ENCODE measurements around the gene THBS3. TPM values are rescaled to one million over a fixed set of nuclear protein-coding genes. Genes with fewer than 3 reads are reported as not detected.
"Not testable (repeated sequence)": the region's sequence is repeated elsewhere in the genome, so short reads cannot be mapped to it uniquely, and the experiment has no call there.

THBS3 gene
- total and polyA plus RNA-seq, 8 donors, result 30.6 to 51.0 (median 42.8) TPM

DNA sequence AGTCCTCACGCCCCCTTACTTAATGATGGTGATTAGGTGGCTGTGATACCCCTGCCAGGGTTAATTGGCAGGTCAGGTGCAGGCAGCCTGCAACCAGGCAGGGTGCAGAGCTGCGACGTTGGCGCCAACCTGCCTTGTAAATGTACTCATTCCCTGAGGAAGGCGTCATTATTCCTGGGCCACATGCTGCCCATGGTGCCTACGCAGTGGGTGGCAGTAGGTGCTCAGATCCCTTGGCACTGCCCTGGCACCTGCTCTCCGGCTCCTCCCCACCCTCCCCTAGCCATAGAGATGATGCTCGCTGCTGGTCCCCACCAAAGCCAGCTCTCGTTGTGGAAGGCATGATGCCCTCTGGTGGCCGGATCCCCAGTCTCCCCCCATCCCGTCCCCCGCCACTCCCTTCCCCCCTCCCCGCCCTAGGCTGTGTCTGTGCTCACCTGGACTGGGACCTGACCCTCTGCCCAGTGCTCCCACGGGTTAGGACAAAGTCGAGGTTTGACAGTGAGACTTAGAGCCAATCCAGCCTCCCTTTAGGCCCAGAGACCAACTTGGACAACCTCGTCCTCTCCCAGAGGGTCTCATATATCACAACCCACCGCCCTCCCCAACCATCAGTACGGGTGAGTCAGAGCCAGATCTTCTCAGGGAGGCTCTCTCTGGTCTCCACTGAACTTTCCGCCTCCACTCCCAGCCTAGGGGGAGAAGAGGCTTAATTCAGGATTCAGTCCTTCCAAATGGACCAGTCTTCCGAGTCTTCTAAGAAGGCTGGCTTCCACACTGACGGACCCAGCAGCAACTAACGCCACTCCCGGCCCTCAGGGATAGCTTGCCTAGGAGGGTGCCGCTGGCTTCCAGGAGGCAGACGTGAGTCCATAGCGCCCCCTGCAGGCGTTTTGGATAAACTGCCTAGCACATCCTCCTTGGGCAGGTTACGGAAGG is 40.3 kb downstream of the THBS3 start:
- H3K9me3 ChIP-seq, result no peaks in the 10 kb centered on the region
- DNase-seq (peak; percentile 67 to 95 (median 88)), ATAC-seq (peak; percentile 93)
- peaks cover 0 to 12% of the 10 kb centered on the region in 2 donors for H3K27me3 ChIP-seq
- intact Hi-C loops (cut with DNase I), result loop anchor here in 1 of 2 donors (2.0 kb wide), 1 partner anchor 75 kb away; no protein-coding TSS in a partner anchor
- peaks cover 8 to 32% of the 10 kb centered on the region in 2 donors for H3K4me1 ChIP-seq
- no peak overlapping the region for H3K4me3 ChIP-seq
- TF ChIP-seq, protein P1, sequence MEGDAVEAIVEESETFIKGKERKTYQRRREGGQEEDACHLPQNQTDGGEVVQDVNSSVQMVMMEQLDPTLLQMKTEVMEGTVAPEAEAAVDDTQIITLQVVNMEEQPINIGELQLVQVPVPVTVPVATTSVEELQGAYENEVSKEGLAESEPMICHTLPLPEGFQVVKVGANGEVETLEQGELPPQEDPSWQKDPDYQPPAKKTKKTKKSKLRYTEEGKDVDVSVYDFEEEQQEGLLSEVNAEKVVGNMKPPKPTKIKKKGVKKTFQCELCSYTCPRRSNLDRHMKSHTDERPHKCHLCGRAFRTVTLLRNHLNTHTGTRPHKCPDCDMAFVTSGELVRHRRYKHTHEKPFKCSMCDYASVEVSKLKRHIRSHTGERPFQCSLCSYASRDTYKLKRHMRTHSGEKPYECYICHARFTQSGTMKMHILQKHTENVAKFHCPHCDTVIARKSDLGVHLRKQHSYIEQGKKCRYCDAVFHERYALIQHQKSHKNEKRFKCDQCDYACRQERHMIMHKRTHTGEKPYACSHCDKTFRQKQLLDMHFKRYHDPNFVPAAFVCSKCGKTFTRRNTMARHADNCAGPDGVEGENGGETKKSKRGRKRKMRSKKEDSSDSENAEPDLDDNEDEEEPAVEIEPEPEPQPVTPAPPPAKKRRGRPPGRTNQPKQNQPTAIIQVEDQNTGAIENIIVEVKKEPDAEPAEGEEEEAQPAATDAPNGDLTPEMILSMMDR (IDR thresholded peaks at IDR 0.05), result peak; percentile 68 to 90
- peaks cover 0 to 23% of the 10 kb centered on the region in 2 donors for H3K36me3 ChIP-seq
- H3K27ac ChIP-seq, result peak overlapping the region in 1 of 2 donors; percentile 67

DNA sequence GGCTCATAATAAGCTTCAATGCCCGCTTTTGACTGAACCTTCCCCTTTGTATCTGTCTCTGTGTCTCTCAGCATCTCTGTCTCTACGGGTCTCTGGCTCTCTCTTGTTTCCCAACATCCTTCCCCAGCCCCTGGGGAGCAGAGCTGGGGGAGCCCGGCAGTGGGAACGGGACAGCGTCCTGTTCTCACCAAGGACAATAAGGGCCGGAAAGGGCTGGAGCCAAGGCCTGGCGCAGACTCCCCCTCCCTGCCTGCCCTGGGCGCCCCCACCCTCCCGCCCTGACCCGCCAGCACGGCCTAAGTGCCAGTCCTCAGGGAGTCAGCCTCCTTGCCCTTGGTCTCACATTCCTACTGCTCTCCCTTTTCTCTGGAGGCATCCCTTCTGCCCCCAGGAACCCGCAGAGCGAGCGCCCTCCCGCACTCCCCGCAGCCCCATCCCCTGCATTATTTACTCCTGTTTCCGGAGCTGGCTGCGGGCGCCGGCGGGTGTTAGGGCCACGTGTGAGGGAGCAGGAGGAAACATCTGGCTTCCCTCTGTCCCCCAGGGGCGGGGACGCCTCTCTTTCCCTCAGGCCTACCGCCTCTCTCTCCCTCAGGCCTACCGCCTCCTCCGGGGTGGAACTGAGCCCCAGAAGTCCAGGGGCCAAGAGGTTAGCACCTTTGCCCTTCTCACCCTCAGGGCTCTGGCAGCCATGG is 41.1 kb downstream of the THBS3 start:
- Histone ChIP-seq H3K9me3 (no peaks in the 10 kb centered on the region), H3K36me3 (peaks cover 0 to 23% of the 10 kb centered on the region in 2 donors), H3K27me3 (peaks cover 0 to 12% of the 10 kb centered on the region in 2 donors), H3K27ac (peak overlapping the region; percentile 26 to 67), H3K4me3 (no peak overlapping the region), H3K4me1 (peaks cover 4 to 24% of the 10 kb centered on the region in 2 donors)
- DNase-seq (peak in 3 of 4 donors; percentile 66 to 86 (median 81)), ATAC-seq (peak; percentile 42)
- intact Hi-C loops (cut with DNase I), result no loop called here
- TF ChIP-seq, protein P1 (IDR thresholded peaks at IDR 0.05), result no peak

DNA sequence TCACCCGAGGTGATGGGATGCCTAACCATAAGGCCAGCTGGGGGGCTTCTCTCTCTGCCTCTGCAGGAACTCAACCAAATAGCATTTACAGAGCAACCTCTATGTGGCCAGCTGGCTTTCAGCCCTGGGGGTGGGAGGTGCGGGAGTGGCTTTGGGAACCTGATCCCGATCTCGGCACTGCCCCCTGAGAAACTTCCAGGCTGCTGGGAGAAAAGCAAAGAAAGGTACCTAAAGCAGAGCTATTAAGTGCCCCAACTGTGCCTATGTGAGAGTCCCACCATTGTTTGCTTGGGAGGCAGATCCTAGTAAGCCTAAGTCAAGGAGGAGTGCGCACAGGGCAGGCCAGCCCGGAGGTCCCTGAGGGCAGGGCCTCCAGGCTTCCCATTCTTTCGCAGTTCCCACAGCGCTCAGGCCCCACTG is 41.6 kb downstream of the THBS3 start:
- peak overlapping the region; percentile 26 to 67 for H3K27ac ChIP-seq
- no peak for ATAC-seq
- H3K27me3 ChIP-seq, result peaks cover 0 to 12% of the 10 kb centered on the region in 2 donors
- no peak for DNase-seq
- intact Hi-C loops (cut with DNase I), result no loop called here
- TF ChIP-seq, protein P1 (IDR thresholded peaks at IDR 0.05), result no peak
- H3K9me3 ChIP-seq, result no peaks in the 10 kb centered on the region
- no peak overlapping the region for H3K4me3 ChIP-seq
- peaks cover 0 to 22% of the 10 kb centered on the region in 2 donors for H3K36me3 ChIP-seq
- H3K4me1 ChIP-seq, result peaks cover 4 to 21% of the 10 kb centered on the region in 2 donors

DNA sequence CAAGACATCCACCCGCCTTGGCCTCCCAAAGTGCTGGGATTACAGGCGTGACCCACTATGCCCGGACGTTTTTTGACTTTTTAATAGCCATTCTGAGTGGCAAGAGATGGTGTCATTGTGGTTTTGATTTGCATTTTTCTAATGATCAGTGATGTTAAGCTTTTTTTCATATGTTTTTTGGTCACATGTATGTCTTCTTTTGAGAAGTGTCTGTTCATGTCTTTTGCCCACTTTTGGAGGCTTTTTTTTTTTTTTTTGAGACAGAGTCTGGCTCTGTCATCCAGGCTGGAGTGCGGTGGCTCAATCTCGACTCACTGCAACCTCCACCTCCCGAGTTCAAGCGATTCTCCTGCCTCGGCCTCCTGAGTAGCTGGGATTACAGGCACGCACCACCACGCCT is 43.1 kb downstream of the THBS3 start:
- H3K4me3 ChIP-seq; DNase-seq; H3K27ac ChIP-seq; ATAC-seq; H3K9me3 ChIP-seq; H3K36me3 ChIP-seq; intact Hi-C loops (cut with DNase I): not testable (repeated sequence)
- H3K27me3 ChIP-seq, result peaks cover 0 to 12% of the 10 kb centered on the region in 2 donors
- H3K4me1 ChIP-seq, result peaks cover 4 to 21% of the 10 kb centered on the region in 2 donors

DNA sequence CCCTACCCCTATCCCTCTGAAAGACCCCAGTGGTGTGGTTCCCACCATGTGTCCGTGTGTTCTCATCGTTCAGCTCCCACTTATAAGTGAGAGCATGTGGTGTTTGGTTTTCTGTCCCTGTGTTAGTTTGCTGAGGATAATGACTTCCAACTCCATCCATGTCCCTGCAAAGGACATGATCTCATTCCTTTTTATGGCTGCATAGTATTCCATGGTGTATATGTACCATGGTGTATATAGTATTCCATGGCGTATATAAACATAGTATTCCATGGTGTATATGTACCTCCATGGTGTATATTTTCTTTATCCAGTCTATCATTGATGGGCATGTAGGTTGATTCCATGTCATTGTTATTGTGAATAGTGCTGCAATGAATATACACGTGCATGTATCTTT is 43.9 kb downstream of the THBS3 start:
- peaks cover 4 to 21% of the 10 kb centered on the region in 2 donors for H3K4me1 ChIP-seq
- H3K27ac ChIP-seq; H3K4me3 ChIP-seq; DNase-seq; H3K9me3 ChIP-seq; ATAC-seq; intact Hi-C loops (cut with DNase I); H3K36me3 ChIP-seq: not testable (repeated sequence)
- peaks cover 0 to 12% of the 10 kb centered on the region in 2 donors for H3K27me3 ChIP-seq

DNA sequence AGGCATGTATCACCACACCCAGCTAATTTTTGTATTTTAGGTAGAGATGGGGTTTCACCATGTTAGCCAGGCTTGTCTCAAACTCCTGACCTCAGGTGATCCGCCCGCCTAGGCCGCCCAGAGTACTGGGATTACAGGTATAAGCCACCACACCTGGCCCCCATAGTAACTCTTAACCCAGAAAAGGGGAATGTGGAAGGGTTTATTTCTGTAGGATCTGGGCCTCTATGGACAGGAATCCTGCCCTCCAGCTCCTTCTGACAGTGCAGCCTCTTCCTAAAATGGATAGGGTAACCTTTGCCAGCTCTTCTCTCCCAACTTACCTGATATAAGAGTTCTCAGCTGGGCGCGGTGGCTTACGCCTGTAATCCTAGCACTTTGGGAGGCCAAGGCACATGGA is 45.1 kb downstream of the THBS3 start:
- H3K4me3 ChIP-seq; ATAC-seq; H3K36me3 ChIP-seq; H3K9me3 ChIP-seq; H3K27ac ChIP-seq; DNase-seq; intact Hi-C loops (cut with DNase I): not testable (repeated sequence)
- peaks cover 0 to 12% of the 10 kb centered on the region in 2 donors for H3K27me3 ChIP-seq
- peaks cover 2 to 15% of the 10 kb centered on the region in 2 donors for H3K4me1 ChIP-seq
